HEK293T (cell line): ENCODE results near the gene TENT5A.

ENCODE experiments used
- BHLHE40 ChIP-seq: fragments of 450-650 bp; IDR thresholded peaks from 2 replicates; pipeline ENCODE4 v1.6.1; 2016; ENCODE audit warnings: mild to moderate bottlenecking, moderate library complexity, borderline replicate concordance
- CTBP1 ChIP-seq: fragments of 450-650 bp; IDR thresholded peaks from 2 replicates; pipeline ENCODE4 v1.6.1; 2016; ENCODE audit warnings: borderline replicate concordance
- FOXK2 ChIP-seq: fragments of 450-650 bp; IDR thresholded peaks from 2 replicates; pipeline ENCODE4 v1.6.1; 2016; ENCODE audit warnings: mild to moderate bottlenecking
- FOXM1 ChIP-seq: fragments of 450-650 bp; IDR thresholded peaks from 2 replicates; pipeline ENCODE4 v1.6.1; 2017; ENCODE audit warnings: mild to moderate bottlenecking, borderline replicate concordance
- HDGF ChIP-seq: fragments of 450-650 bp; IDR thresholded peaks from 2 replicates; pipeline ENCODE4 v1.6.1; 2017; ENCODE audit warnings: antibody characterized with exemption, borderline replicate concordance
- L3MBTL2 ChIP-seq: fragments of 450-650 bp; conservative IDR thresholded peaks from 2 replicates; pipeline ENCODE4 v1.6.1; 2016; ENCODE audit warnings: mild to moderate bottlenecking
- PKNOX1 ChIP-seq: fragments of 450-650 bp; IDR thresholded peaks from 2 replicates; pipeline ENCODE4 v1.6.1; 2016
- TARDBP ChIP-seq: fragments of 450-650 bp; IDR thresholded peaks from 2 replicates; pipeline ENCODE4 v1.6.1; 2016

GRCh38 chr6:81762606-81763005, 10.1 kb upstream of the TENT5A start:
- TF ChIP-seq BHLHE40 (no peak), FOXK2 (no peak), HDGF (no peak), CTBP1 (no peak), TARDBP (no peak), L3MBTL2 (no peak), FOXM1 (no peak), PKNOX1 (no peak)
